NB4 (cell line): Measurements from ENCODE around the gene UIMC1.
A peak's percentile ranks its signal among the peaks of the same experiment; 100 is the strongest.

Experiments used
- DNase-seq: peaks from one replicate; pipeline ENCODE4 v3.0.0; 2010; ENCODE audit warnings: low read depth
- H3K4me3 ChIP-seq: one replicate; pipeline ENCODE4 v1.5.1; 2011; ENCODE audit warnings: mild to moderate bottlenecking, low read depth, low read length, moderate library complexity
- MYC ChIP-seq: IDR thresholded peaks from 2 replicates; pipeline ENCODE4 v1.6.1; 2011; ENCODE audit warnings: low read depth, low read length
- POLR2A ChIP-seq: IDR thresholded peaks from 2 replicates; pipeline ENCODE4 v1.6.1; 2011; ENCODE audit warnings: mild to moderate bottlenecking; ENCODE audit not compliant: insufficient read length; ENCODE audit errors: extremely low read depth
- TF ChIP-seq, protein P1 (sequence below): IDR thresholded peaks from 2 replicates; pipeline ENCODE4 v1.6.1; 2011; ENCODE audit warnings: low read depth, low read length
- TF ChIP-seq, protein P2 (sequence below): IDR thresholded peaks from one replicate; pipeline ENCODE4 v1.5.1; 2012; ENCODE audit warnings: low read depth, low read length

The UIMC1 gene

GRCh38 chr5:177022386-177023302 lies 16.1 kb upstream of the UIMC1 start, which contains the start of gene ZNF346:
Gene ZNF346, plus strand, starts transcription at chr5:177022696. Its CDS starts 43 bp downstream, at chr5:177022739.
- DNase-seq, result peak; percentile 92
- H3K4me3 ChIP-seq, result peak within 1 kb of the TSS; percentile 96
- TF ChIP-seq POLR2A, result peak; percentile 79
- TF ChIP-seq, protein P1, sequence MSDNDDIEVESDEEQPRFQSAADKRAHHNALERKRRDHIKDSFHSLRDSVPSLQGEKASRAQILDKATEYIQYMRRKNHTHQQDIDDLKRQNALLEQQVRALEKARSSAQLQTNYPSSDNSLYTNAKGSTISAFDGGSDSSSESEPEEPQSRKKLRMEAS, result no peak
- TF ChIP-seq, protein P2, sequence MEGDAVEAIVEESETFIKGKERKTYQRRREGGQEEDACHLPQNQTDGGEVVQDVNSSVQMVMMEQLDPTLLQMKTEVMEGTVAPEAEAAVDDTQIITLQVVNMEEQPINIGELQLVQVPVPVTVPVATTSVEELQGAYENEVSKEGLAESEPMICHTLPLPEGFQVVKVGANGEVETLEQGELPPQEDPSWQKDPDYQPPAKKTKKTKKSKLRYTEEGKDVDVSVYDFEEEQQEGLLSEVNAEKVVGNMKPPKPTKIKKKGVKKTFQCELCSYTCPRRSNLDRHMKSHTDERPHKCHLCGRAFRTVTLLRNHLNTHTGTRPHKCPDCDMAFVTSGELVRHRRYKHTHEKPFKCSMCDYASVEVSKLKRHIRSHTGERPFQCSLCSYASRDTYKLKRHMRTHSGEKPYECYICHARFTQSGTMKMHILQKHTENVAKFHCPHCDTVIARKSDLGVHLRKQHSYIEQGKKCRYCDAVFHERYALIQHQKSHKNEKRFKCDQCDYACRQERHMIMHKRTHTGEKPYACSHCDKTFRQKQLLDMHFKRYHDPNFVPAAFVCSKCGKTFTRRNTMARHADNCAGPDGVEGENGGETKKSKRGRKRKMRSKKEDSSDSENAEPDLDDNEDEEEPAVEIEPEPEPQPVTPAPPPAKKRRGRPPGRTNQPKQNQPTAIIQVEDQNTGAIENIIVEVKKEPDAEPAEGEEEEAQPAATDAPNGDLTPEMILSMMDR, result peak; percentile 37

GRCh38 chr5:177020033-177020432 lies 13.5 kb upstream of the UIMC1 start:
- no peak for DNase-seq
- H3K4me3 ChIP-seq, result no peak overlapping the region
- TF ChIP-seq MYC (no peak), POLR2A (no peak)
- TF ChIP-seq, protein P2, result no peak
- TF ChIP-seq, protein P1, result no peak

DNA sequence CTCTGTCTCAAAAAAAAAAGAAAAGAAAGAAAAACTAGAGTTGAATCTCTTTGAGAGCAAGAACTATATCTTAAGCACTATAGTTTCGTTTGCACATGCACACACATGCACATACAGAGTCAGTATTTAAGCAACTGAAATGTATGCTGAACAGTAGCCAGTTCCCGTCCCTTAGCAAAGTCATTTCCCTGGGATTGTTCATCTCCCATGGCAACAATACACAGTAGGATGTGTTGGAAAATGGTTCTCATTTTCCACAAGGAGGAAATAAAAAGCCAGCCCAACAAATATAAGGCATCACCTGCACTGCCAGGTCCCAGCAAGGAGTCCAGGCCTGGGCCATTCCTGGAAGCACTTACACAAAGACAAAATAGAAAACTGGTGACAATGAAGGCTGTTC lies 11.8 kb upstream of the UIMC1 start:
- TF ChIP-seq POLR2A (no peak), MYC (no peak)
- TF ChIP-seq, protein P1, result no peak
- TF ChIP-seq, protein P2, result no peak
- H3K4me3 ChIP-seq, result no peak overlapping the region
- DNase-seq, result no peak

GRCh38 chr5:177015156-177015555 lies 8.6 kb upstream of the UIMC1 start:
- TF ChIP-seq MYC (no peak), POLR2A (no peak)
- TF ChIP-seq, protein P2, result no peak
- TF ChIP-seq, protein P1, result no peak
- no peak for DNase-seq
- no peak overlapping the region for H3K4me3 ChIP-seq

GRCh38 chr5:177010153-177010552 lies 3.6 kb upstream of the UIMC1 start:
- H3K4me3 ChIP-seq, result no peak overlapping the region
- DNase-seq, result no peak
- TF ChIP-seq POLR2A, result no peak
- TF ChIP-seq MYC, result no peak
- TF ChIP-seq, protein P2, result no peak
- TF ChIP-seq, protein P1, result no peak
